IMR-90 (cell line): ENCODE data around the gene LRIT1. TPM values are rescaled to one million over a fixed set of nuclear protein-coding genes. Genes with fewer than 3 reads are reported as not detected.

Source experiments
- ATAC-seq: fragments of 200-7000 bp; cut with Tn5 transposase; 2 replicates; pipeline ENCODE4 v1.9.1; 2020; ENCODE audit warnings: low read depth, mild to moderate bottlenecking, moderate library complexity
- BruUV-seq: library from RNA; stranded (reverse); fragments of 400-500 nt; replicated peaks from 2 replicates; lab custom pipeline; 2021; lab: Mats Ljungman, UMichigan
- CTCF ChIA-PET: fragments of 300-600 bp; formaldehyde crosslinking; extraction: SDS; loops from one replicate; lab custom pipeline; 2021; ENCODE audit warnings: antibody characterized with exemption; lab: Yijun Ruan, JAX
- POLR2A ChIA-PET: fragments of 300-600 bp; sonication (Branson Sonifier 250); formaldehyde crosslinking; loops from one replicate; lab custom pipeline; 2022; ENCODE audit warnings: antibody characterized with exemption; ENCODE audit not compliant: unreplicated experiment; lab: Charles Lee
- DNase-seq: peaks from one replicate; pipeline ENCODE4 v3.0.0; 2013
- H2AFZ ChIP-seq: replicated peaks from 2 replicates; pipeline ENCODE3; 2013; ENCODE audit warnings: low read length, mild to moderate bottlenecking; ENCODE audit not compliant: poor library complexity
- H2AK5ac ChIP-seq: 2 replicates; pipeline ENCODE4 v1.6.1; 2013; ENCODE audit warnings: low read depth, low read length, inconsistent platforms
- H2AK9ac ChIP-seq: replicated peaks from 2 replicates; pipeline ENCODE3; 2013; ENCODE audit warnings: mild to moderate bottlenecking, low read depth, low read length, moderate library complexity; ENCODE audit not compliant: poor library complexity
- H2BK120ac ChIP-seq: 2 replicates; pipeline ENCODE4 v1.6.1; 2013; ENCODE audit warnings: low read depth, low read length, inconsistent platforms
- H2BK15ac ChIP-seq: 3 replicates; pipeline ENCODE4 v1.6.1; 2013; ENCODE audit warnings: low read depth, low read length, inconsistent platforms
- H2BK20ac ChIP-seq: 2 replicates; pipeline ENCODE4 v1.6.1; 2013; ENCODE audit warnings: low read depth, mild to moderate bottlenecking, inconsistent platforms, low read length, moderate library complexity
- H2BK5ac ChIP-seq: 2 replicates; pipeline ENCODE4 v1.6.1; 2013; ENCODE audit warnings: mild to moderate bottlenecking, low read depth, low read length, inconsistent platforms; ENCODE audit not compliant: poor library complexity, severe bottlenecking
- H3K14ac ChIP-seq: replicated peaks from 2 replicates; pipeline ENCODE4 v1.6.1; 2013; ENCODE audit warnings: low read depth, low read length, inconsistent platforms
- H3K18ac ChIP-seq: 2 replicates; pipeline ENCODE4 v1.6.1; 2013; ENCODE audit warnings: low read depth, low read length, control low read depth
- H3K23ac ChIP-seq: 2 replicates; pipeline ENCODE4 v1.6.1; 2013; ENCODE audit warnings: low read depth, low read length, inconsistent platforms
- H3K27ac ChIP-seq: 2 replicates; pipeline ENCODE4 v1.5.1; 2013; ENCODE audit warnings: mild to moderate bottlenecking, control low read depth, low read length; ENCODE audit not compliant: insufficient read depth
- H3K27me3 ChIP-seq: 2 replicates; pipeline ENCODE4 v1.6.1; 2013; ENCODE audit warnings: low read length; ENCODE audit not compliant: control insufficient read depth, insufficient read depth
- H3K36me3 ChIP-seq: 2 replicates; pipeline ENCODE4 v1.6.1; 2013; ENCODE audit warnings: low read length, mixed read lengths; ENCODE audit not compliant: control insufficient read depth, insufficient read depth
- H3K4ac ChIP-seq: 2 replicates; pipeline ENCODE4 v1.6.1; 2013; ENCODE audit warnings: low read depth, low read length, inconsistent platforms
- H3K4me1 ChIP-seq: 2 replicates; pipeline ENCODE4 v1.6.1; 2013; ENCODE audit warnings: low read length, mixed read lengths; ENCODE audit not compliant: control insufficient read depth, insufficient read depth
- H3K4me2 ChIP-seq: 2 replicates; pipeline ENCODE4 v1.6.1; 2013; ENCODE audit warnings: low read depth, mild to moderate bottlenecking, control low read depth, low read length, moderate library complexity
- H3K4me3 ChIP-seq: 2 replicates; pipeline ENCODE4 v1.5.1; 2013; ENCODE audit warnings: low read depth, mild to moderate bottlenecking, control low read depth, low read length, moderate library complexity; ENCODE audit not compliant: insufficient read depth
- H3K56ac ChIP-seq: 2 replicates; pipeline ENCODE4 v1.6.1; 2013; ENCODE audit warnings: low read length, inconsistent platforms; ENCODE audit not compliant: insufficient read depth; ENCODE audit errors: extremely low read depth
- H3K79me1 ChIP-seq, 2 experiments: 2 replicates each; pipeline ENCODE4 v1.6.1; 2013; ENCODE audit warnings: low read length in 2 of 2, inconsistent platforms in 1 of 2, low read depth in 1 of 2
- H3K9ac ChIP-seq: 2 replicates; pipeline ENCODE4 v1.6.1; 2013; ENCODE audit warnings: low read depth, low read length, control low read depth
- H3K9me1 ChIP-seq: 2 replicates; pipeline ENCODE4 v1.6.1; 2013; ENCODE audit warnings: low read length, inconsistent platforms; ENCODE audit not compliant: insufficient read depth
- H3K9me3 ChIP-seq: 2 replicates; pipeline ENCODE4 v1.6.1; 2013; ENCODE audit warnings: low read length; ENCODE audit not compliant: control insufficient read depth, insufficient read depth
- H4K20me1 ChIP-seq: 2 replicates; pipeline ENCODE4 v1.6.1; 2013; ENCODE audit warnings: low read length, inconsistent platforms; ENCODE audit not compliant: insufficient read depth
- H4K5ac ChIP-seq: 2 replicates; pipeline ENCODE4 v1.6.1; 2013; ENCODE audit warnings: mild to moderate bottlenecking, low read depth, low read length, control low read depth
- H4K8ac ChIP-seq, 2 experiments: 2 replicates each; pipeline ENCODE4 v1.6.1; 2013; ENCODE audit warnings: low read depth in 2 of 2, low read length in 2 of 2, control low read depth in 1 of 2, inconsistent platforms in 1 of 2
- H4K91ac ChIP-seq: 2 replicates; pipeline ENCODE4 v1.6.1; 2013; ENCODE audit warnings: low read depth, low read length, inconsistent platforms; ENCODE audit not compliant: insufficient read depth
- MXI1 ChIP-seq: IDR thresholded peaks from 2 replicates; pipeline ENCODE4 v1.6.1; 2012; ENCODE audit warnings: low read depth, mild to moderate bottlenecking, low read length, moderate library complexity, borderline replicate concordance
- NFE2L2 ChIP-seq: fragments of 150-350 bp; IDR thresholded peaks from 2 replicates; pipeline ENCODE4 v1.6.1; 2016; ENCODE audit warnings: low read depth, mild to moderate bottlenecking, low read length
- RAD21 ChIP-seq: IDR thresholded peaks from 2 replicates; pipeline ENCODE4 v1.6.1; 2012; ENCODE audit warnings: low read length, improper control_type of control experiment
- WGBS, 2 experiments: methylation state at CpG; one replicate each; pipeline versions ENCODE4 v1.1.5 to v1.1.7; 2013; ENCODE audit warnings: missing lambda C conversion rate in 2 of 2; ENCODE audit not compliant: insufficient read length in 1 of 2; ENCODE audit errors: extremely low coverage in 2 of 2; 5-methylcytosine and 5-hydroxymethylcytosine counted together
- dilution Hi-C: fragments of 300-500 bp; cut with HindIII; formaldehyde crosslinking; loops from one replicate; pipeline ENCODE4 v1.14.3; 2018; ENCODE audit warnings: low sequenced_read_pairs; ENCODE audit not compliant: unreplicated experiment
- in situ Hi-C: fragments of 300-500 bp; cut with MboI; formaldehyde crosslinking; loops from 3 replicates; pipeline ENCODE4 v1.14.3; 2019; ENCODE audit warnings: low sequenced_read_pairs, inconsistent platforms, mixed read lengths
- intact Hi-C: fragments of 100-400 bp; cut with micrococcal nuclease; formaldehyde crosslinking; loops from 2 replicates; pipeline ENCODE4 v1.10.0; 2022
- polyA plus RNA-seq, 3 experiments: library from polyadenylated mRNA; depleted of rRNA; stranded (reverse); fragments of >200 nt; gene quantifications; 2 replicates each; pipeline ENCODE4 v1.2.3, GENCODE V29; 2012; ENCODE audit warnings: low replicate concordance in 1 of 3
- total RNA-seq: library from RNA; depleted of rRNA; stranded (reverse); fragments of >200 nt; gene quantifications from 2 replicates; pipeline ENCODE4 v1.2.3, GENCODE V29; 2012

LRIT1 gene
- total and polyA plus RNA-seq, 2 of the 4 experiments (the other 2 are of a cell fraction), result not detected

DNA sequence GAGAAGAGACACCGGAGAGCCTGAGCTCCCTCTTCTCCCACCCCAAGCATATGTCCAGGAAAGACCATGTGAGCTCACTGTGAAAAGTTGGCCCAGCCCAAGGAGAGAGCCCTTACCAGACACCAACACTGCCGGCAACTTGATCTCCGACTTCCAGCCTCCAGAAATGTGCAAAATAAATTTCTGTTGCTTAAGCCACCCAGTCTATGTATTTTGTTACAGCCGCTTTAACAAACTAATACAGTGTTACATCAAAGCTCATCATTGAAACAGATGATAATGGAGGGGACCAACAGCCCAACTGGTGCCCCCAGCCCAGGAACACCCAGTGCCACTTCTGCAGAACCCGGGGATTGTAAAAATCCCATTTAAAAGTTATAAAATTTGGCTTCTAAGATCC lies 22.4 kb upstream of the LRIT1 start:
- H3K27me3 ChIP-seq, result peaks cover 3% of the 10 kb centered on the region; the same call in 1 of the 2 replicates
- no peaks in the 10 kb centered on the region for H3K79me1 ChIP-seq
- ChIA-PET POLR2A (no interaction called here), CTCF (interaction anchor here (1.3 to 2.1 kb wide), 2 partner anchors 273 to 278 kb away, joined by 3 to 15 read pairs; no protein-coding TSS in a partner anchor)
- no CpG with 5 or more reads among the region's 5 CpGs for WGBS, 2 experiments
- intact Hi-C loops, result loop anchor here (1.0 to 2.0 kb wide), 3 partner anchors 89 to 274 kb away; no protein-coding TSS in a partner anchor
- H2AFZ ChIP-seq, result no peak overlapping the region
- H4K20me1 ChIP-seq, result no peaks in the 10 kb centered on the region
- H2BK5ac ChIP-seq, result no peak overlapping the region
- H3K36me3 ChIP-seq, result no peaks in the 10 kb centered on the region
- in situ Hi-C loops, result loop anchor here (10.0 kb wide), 1 partner anchor 101 kb away; no protein-coding TSS in a partner anchor
- DNase-seq, result no peak
- H3K9ac ChIP-seq, result no peak overlapping the region
- no peak for ATAC-seq
- no peak overlapping the region for H3K4me3 ChIP-seq
- BruUV-seq, result no TSS peak
- H2AK5ac ChIP-seq, result no peak overlapping the region
- no peak overlapping the region for H2BK20ac ChIP-seq
- dilution Hi-C loops, result no loop called here
- no peak overlapping the region for H3K18ac ChIP-seq
- H4K91ac ChIP-seq, result no peak overlapping the region
- H4K5ac ChIP-seq, result no peak overlapping the region
- H4K8ac ChIP-seq, result no peak overlapping the region
- no peaks in the 10 kb centered on the region; the same call in 1 of the 2 replicates for H3K9me1 ChIP-seq
- H3K23ac ChIP-seq, result no peak overlapping the region
- H2AK9ac ChIP-seq, result no peak overlapping the region
- TF ChIP-seq NFE2L2, result no peak
- TF ChIP-seq MXI1, result no peak
- TF ChIP-seq RAD21, result no peak
- no peaks in the 10 kb centered on the region for H3K4me1 ChIP-seq
- no peak overlapping the region for H2BK15ac ChIP-seq
- H3K4ac ChIP-seq, result no peak overlapping the region
- H2BK120ac ChIP-seq, result no peak overlapping the region
- no peak overlapping the region for H3K4me2 ChIP-seq
- no peak overlapping the region for H3K14ac ChIP-seq
- H3K27ac ChIP-seq, result no peak overlapping the region
- no peaks in the 10 kb centered on the region for H3K9me3 ChIP-seq
- H3K56ac ChIP-seq, result no peak overlapping the region
